Endothelial cell (in vitro differentiated cells): ENCODE data around the gene FN1. TPM values are rescaled to one million over a fixed set of nuclear protein-coding genes. Genes with fewer than 3 reads are reported as not detected.

Experiments
- DNase-seq: peaks from one replicate; pipeline ENCODE4 v3.0.0; 2021; ENCODE audit warnings: low spot score
- H3K27ac Mint-ChIP-seq: one replicate; pipeline ENCODE4 v1.8.0; 2021; ENCODE audit warnings: mixed read lengths, inconsistent platforms; ENCODE audit not compliant: unreplicated experiment
- H3K27me3 Mint-ChIP-seq: one replicate; pipeline ENCODE4 v1.8.0; 2021; ENCODE audit warnings: mild to moderate bottlenecking, moderate library complexity, mixed read lengths, inconsistent platforms; ENCODE audit not compliant: unreplicated experiment
- H3K36me3 Mint-ChIP-seq: one replicate; pipeline ENCODE4 v1.8.0; 2021; ENCODE audit warnings: mild to moderate bottlenecking, low read depth, mixed read lengths, inconsistent platforms; ENCODE audit not compliant: unreplicated experiment
- H3K4me1 Mint-ChIP-seq: one replicate; pipeline ENCODE4 v1.8.0; 2021; ENCODE audit warnings: mild to moderate bottlenecking, mixed read lengths, inconsistent platforms; ENCODE audit not compliant: unreplicated experiment
- H3K4me3 Mint-ChIP-seq: one replicate; pipeline ENCODE4 v1.8.0; 2021; ENCODE audit warnings: mild to moderate bottlenecking, mixed read lengths, inconsistent platforms; ENCODE audit not compliant: unreplicated experiment
- H3K9me3 Mint-ChIP-seq: one replicate; pipeline ENCODE4 v1.8.0; 2021; ENCODE audit warnings: mixed read lengths, inconsistent platforms; ENCODE audit not compliant: unreplicated experiment
- CTCF ChIP-seq: fragments of 200-600 bp; sonication (generic); IDR thresholded peaks from one replicate; pipeline ENCODE4 v1.5.0; 2021; ENCODE audit warnings: antibody characterized with exemption; ENCODE audit not compliant: unreplicated experiment
- total RNA-seq: library from RNA; stranded (reverse); fragmentation: NEBNext Ultra II Directional; extraction: Animal tissue kit (Norgen Biotek cat#: 25700); gene quantifications from one replicate; pipeline ENCODE4 v1.2.1, GENCODE V29; 2021; ENCODE audit not compliant: unreplicated experiment

The FN1 gene
- total RNA-seq, 1 donor from 2014 or later = 1,159 TPM

GRCh38 chr2:215375467-215375830 lies 60.4 kb downstream of the FN1 start:
- no peak overlapping the region for H3K4me3 Mint-ChIP-seq

GRCh38 chr2:215374642-215375466 lies 61.0 kb downstream of the FN1 start:
- Mint-ChIP-seq H3K4me1 (no peaks in the 10 kb centered on the region), H3K27ac (no peak overlapping the region), H3K9me3 (no peaks in the 10 kb centered on the region), H3K4me3 (peak overlapping the region; percentile 38), H3K27me3 (no peaks in the 10 kb centered on the region), H3K36me3 (peaks cover 63% of the 10 kb centered on the region)
- DNase-seq = no peak
- TF ChIP-seq CTCF = no peak

More at GRCh38 chr2:215375467-215375830, 60.4 kb downstream of the FN1 start:
- Mint-ChIP-seq H3K27me3 (no peaks in the 10 kb centered on the region), H3K9me3 (no peaks in the 10 kb centered on the region), H3K27ac (no peak overlapping the region), H3K36me3 (peaks cover 61% of the 10 kb centered on the region), H3K4me1 (no peaks in the 10 kb centered on the region)
- no peak for TF ChIP-seq CTCF
- no peak for DNase-seq

- Mint-ChIP-seq H3K27me3 (no peaks in the 10 kb centered on the region), H3K27ac (no peak overlapping the region), H3K4me3 (peak overlapping the region; percentile 38), H3K9me3 (no peaks in the 10 kb centered on the region), H3K4me1 (no peaks in the 10 kb centered on the region), H3K36me3 (peaks cover 64% of the 10 kb centered on the region)
- no peak for DNase-seq
- TF ChIP-seq CTCF = no peak
Measured at GRCh38 chr2:215374002-215374401, 61.9 kb downstream of the FN1 start.

- H3K4me1 Mint-ChIP-seq = no peaks in the 10 kb centered on the region
- peaks cover 61% of the 10 kb centered on the region for H3K36me3 Mint-ChIP-seq
- no peaks in the 10 kb centered on the region for H3K27me3 Mint-ChIP-seq
- H3K27ac Mint-ChIP-seq = no peak overlapping the region
- TF ChIP-seq CTCF = no peak
- H3K4me3 Mint-ChIP-seq = no peak overlapping the region
- no peak for DNase-seq
- no peaks in the 10 kb centered on the region for H3K9me3 Mint-ChIP-seq
Measured at GRCh38 chr2:215372968-215373649, 62.8 kb downstream of the FN1 start.
